ENCODE measurements around the gene ATXN1. TPM values are rescaled to one million over a fixed set of nuclear protein-coding genes. Genes with fewer than 3 reads are reported as not detected.

ATXN1 gene
- total and polyA plus RNA-seq, 2 donors from 2014 or later = 4.2 to 58.2 TPM

- no peaks in the 10 kb centered on the region for H3K27me3 ChIP-seq (ENCODE audit: control insufficient read depth, insufficient read depth, low read length)
- no peak overlapping the region for H3K9ac ChIP-seq (ENCODE audit: low read length in 3 of 3)
- DNase-seq (peak in 1 of 5 donors; percentile 34), FAIRE-seq (no peak)
- peaks cover 0 to 15% (median 4%) of the 10 kb centered on the region in 3 donors for H3K4me1 ChIP-seq (ENCODE audit: control insufficient read depth in 2 of 3, insufficient read depth in 2 of 3, low read depth in 1 of 3, low read length in 3 of 3)
- intact Hi-C loops (cut with DNase I) = no loop called here
- TF ChIP-seq CTCF (IDR thresholded peaks at IDR 0.05; ENCODE audit: borderline replicate concordance, extremely low read depth, insufficient read depth) = no peak
- H3K4me3 ChIP-seq (ENCODE audit: low read length in 3 of 3) = no peak overlapping the region
- H3K27ac ChIP-seq (ENCODE audit: low read depth in 2 of 2, low read length in 2 of 2) = peak overlapping the region in 1 of 2 donors; percentile 36
- H3K36me3 ChIP-seq (ENCODE audit: control insufficient read depth in 2 of 3, insufficient read depth in 3 of 3, low read length in 3 of 3) = no peaks in the 10 kb centered on the region
- H3K9me3 ChIP-seq (ENCODE audit: control insufficient read depth in 2 of 3, insufficient read depth in 1 of 3, low read length in 3 of 3) = no peaks in the 10 kb centered on the region
Measured at GRCh38 chr6:16683641-16684194, 77.5 kb downstream of the ATXN1 start.

DNA sequence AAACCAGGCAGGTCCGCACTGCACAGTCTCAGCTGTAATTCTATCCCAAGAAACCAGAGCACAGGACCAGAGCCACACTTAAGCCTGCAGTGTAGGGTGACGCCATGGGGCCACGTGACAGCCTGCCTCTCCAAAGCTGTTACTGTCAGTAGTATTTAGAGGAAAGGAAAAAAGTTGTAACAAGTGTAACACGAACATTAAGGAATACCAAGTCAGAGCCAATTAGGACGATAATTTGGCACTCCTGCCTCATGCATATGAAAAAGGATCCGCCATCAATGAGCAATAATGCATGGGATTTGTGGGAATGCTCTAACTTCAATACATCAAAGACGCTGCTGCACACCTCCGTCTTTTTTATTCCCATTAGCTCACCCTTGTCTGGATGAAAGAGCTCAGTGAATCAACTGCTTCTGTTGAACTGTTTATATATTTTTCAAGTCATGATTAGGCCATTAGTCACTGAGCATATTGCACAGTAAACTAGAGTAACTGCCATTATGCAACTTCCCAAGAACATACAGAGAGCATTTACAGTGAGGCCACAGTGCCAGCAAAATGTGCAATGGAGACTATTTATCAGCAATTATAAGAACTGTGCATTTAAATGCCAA is 79.9 kb downstream of the ATXN1 start:
- FAIRE-seq (no peak), DNase-seq (peak in 2 of 5 donors; percentile 32 to 51)
- Histone ChIP-seq H3K4me3 (ENCODE audit: low read length in 3 of 3) (no peak overlapping the region), H3K36me3 (ENCODE audit: control insufficient read depth in 2 of 3, insufficient read depth in 3 of 3, low read length in 3 of 3) (no peaks in the 10 kb centered on the region), H3K27me3 (ENCODE audit: control insufficient read depth, insufficient read depth, low read length) (no peaks in the 10 kb centered on the region), H3K9me3 (ENCODE audit: control insufficient read depth in 2 of 3, insufficient read depth in 1 of 3, low read length in 3 of 3) (no peaks in the 10 kb centered on the region), H3K4me1 (ENCODE audit: control insufficient read depth in 2 of 3, insufficient read depth in 2 of 3, low read depth in 1 of 3, low read length in 3 of 3) (peaks cover 0 to 15% (median 8%) of the 10 kb centered on the region in 3 donors), H3K27ac (ENCODE audit: low read depth in 2 of 2, low read length in 2 of 2) (no peak overlapping the region), H3K9ac (ENCODE audit: low read length in 3 of 3) (no peak overlapping the region)
- intact Hi-C loops (cut with DNase I) = no loop called here
- no peak for TF ChIP-seq CTCF (IDR thresholded peaks at IDR 0.05; ENCODE audit: borderline replicate concordance, extremely low read depth, insufficient read depth)

DNA sequence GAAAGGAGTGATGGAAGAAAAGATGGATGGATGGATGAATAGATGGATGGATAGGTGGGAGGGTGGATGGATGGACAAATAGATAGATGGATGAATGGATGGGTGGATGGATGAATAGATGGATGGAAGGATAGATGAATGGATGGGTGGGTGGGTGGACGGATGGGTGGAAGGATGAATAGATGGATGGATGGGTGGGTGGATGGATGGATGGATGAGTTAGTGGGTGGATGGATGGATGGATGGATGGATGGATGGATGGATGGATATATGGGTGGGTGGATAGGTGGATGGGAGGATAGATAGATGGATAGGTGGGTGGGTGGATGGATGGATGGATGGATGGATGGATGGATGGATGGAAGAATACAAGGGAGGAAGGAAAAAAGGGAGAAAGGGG is 82.2 kb downstream of the ATXN1 start:
- DNase-seq (no peak), FAIRE-seq (no peak)
- no peak overlapping the region for H3K27ac ChIP-seq (ENCODE audit: low read depth in 2 of 2, low read length in 2 of 2)
- H3K9me3 ChIP-seq (ENCODE audit: control insufficient read depth in 2 of 3, insufficient read depth in 1 of 3, low read length in 3 of 3) = no peaks in the 10 kb centered on the region
- H3K27me3 ChIP-seq (ENCODE audit: control insufficient read depth, insufficient read depth, low read length) = no peaks in the 10 kb centered on the region
- H3K4me1 ChIP-seq (ENCODE audit: control insufficient read depth in 2 of 3, insufficient read depth in 2 of 3, low read depth in 1 of 3, low read length in 3 of 3) = peaks cover 0 to 8% (median 7%) of the 10 kb centered on the region in 3 donors
- TF ChIP-seq CTCF (IDR thresholded peaks at IDR 0.05; ENCODE audit: borderline replicate concordance, extremely low read depth, insufficient read depth) = no peak
- H3K36me3 ChIP-seq (ENCODE audit: control insufficient read depth in 2 of 3, insufficient read depth in 3 of 3, low read length in 3 of 3) = no peaks in the 10 kb centered on the region
- H3K9ac ChIP-seq (ENCODE audit: low read length in 3 of 3) = no peak overlapping the region
- intact Hi-C loops (cut with DNase I) = no loop called here
- no peak overlapping the region for H3K4me3 ChIP-seq (ENCODE audit: low read length in 3 of 3)
